Retinal pigment epithelial cell (primary cell): ENCODE data around the gene CUL7.

Experiments used
- DNase-seq: peaks from one replicate; pipeline ENCODE4 v3.0.0-alpha.2; 2010; ENCODE audit warnings: low read depth
- H3K4me3 ChIP-seq: 2 replicates; pipeline ENCODE4 v1.5.1; 2011; ENCODE audit warnings: mild to moderate bottlenecking, low read length, control low read depth, moderate library complexity
- TF ChIP-seq, protein P1 (sequence below): conservative IDR thresholded peaks from 2 replicates; pipeline ENCODE4 v1.5.1; 2011; ENCODE audit warnings: low read depth, low read length, control low read depth, inconsistent platforms

Gene CUL7

DNA sequence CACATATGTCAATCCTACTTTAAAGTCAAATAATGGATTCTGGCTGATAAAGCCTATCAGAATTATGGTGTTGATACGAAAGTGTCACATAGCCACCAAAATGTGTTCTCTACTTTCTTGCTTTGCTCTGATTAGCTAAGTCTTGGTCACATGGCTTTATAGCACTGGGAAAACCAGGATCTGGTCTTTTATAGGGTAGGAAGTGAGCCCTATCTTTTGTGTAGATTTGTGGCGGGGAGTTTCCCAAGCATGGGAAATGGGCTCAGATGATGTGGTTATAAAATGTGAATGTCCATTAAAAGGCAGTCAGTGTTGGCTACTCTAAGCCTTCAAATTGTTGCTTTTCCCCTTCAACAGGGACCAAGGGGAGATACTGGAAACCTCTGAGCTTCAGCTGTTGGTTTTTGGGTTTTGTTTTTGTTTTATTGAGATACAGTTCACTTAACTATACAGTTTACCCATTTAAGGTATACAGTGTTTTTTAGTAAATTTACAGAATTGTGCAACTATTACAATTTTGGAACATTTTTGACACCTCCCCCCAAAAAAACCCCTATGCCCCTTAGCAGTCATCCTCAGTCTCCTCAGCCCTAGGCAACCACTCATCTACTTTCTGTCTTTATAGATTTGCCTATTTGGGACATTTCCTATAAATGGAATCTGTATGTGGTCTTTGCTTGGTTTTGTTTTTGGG lies 20.0 kb downstream of the CUL7 start:
- no peak for DNase-seq
- no peak overlapping the region for H3K4me3 ChIP-seq
- TF ChIP-seq, protein P1, sequence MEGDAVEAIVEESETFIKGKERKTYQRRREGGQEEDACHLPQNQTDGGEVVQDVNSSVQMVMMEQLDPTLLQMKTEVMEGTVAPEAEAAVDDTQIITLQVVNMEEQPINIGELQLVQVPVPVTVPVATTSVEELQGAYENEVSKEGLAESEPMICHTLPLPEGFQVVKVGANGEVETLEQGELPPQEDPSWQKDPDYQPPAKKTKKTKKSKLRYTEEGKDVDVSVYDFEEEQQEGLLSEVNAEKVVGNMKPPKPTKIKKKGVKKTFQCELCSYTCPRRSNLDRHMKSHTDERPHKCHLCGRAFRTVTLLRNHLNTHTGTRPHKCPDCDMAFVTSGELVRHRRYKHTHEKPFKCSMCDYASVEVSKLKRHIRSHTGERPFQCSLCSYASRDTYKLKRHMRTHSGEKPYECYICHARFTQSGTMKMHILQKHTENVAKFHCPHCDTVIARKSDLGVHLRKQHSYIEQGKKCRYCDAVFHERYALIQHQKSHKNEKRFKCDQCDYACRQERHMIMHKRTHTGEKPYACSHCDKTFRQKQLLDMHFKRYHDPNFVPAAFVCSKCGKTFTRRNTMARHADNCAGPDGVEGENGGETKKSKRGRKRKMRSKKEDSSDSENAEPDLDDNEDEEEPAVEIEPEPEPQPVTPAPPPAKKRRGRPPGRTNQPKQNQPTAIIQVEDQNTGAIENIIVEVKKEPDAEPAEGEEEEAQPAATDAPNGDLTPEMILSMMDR = no peak

DNA sequence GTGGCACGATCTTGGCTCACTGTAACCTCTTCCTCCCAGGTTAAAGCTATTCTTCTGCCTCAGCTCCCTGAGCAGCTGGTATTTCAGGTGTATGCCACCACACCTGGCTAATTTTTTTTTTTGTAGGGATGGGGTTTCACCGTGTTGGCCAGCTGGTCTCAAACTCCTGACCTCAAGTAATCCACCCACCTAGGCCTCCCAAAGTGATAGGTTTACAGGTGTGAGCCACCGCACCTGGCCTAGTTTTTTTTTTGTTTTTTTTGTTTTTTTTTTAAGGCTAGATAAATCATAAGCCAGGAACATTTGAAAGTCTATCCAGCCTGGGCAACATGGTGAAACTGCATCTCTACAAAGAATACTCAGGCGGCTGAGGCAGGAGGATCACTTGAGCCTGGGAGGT lies 21.3 kb downstream of the CUL7 start:
- DNase-seq = no peak
- no peak overlapping the region for H3K4me3 ChIP-seq
- TF ChIP-seq, protein P1 = no peak

DNA sequence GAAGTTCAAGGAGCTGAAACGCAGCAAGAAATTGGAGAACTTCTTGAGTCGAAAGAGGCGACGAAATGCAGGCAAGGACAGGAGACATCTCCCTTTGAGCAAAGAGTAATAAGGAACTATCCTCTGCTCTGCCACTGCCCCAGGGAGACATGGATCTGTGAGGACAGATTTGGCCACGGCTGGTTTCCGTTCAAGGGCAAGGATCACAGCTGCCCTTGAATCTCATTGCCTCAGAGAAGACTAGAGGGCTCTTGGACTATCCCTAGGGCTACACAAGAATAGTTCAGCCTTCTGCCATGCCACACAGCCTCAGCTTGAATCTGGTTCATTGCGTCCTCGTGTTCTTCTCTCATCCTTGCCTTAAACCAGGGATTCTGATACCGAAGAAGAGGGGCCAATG lies 24.5 kb downstream of the CUL7 start:
- TF ChIP-seq, protein P1 = no peak
- no peak overlapping the region for H3K4me3 ChIP-seq
- no peak for DNase-seq

DNA sequence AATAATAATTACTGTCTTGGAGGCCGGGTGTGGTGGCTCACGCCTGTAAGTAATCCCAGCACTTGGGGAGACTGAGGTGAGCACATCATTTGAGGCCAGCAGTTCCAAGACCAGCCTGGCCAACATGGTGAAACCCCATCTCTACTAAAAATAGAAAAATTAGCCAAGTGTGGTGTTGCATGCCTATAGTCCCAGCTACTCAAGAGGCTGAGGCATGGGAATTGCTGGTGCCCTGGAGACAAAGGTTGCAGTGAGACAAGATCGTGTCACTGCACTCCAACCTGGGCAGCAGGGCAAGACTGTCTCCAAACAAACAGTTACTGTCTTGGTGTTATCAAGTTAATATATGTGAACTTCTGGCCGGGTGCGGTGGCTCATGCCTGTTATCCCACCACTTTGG lies 27.3 kb downstream of the CUL7 start:
- H3K4me3 ChIP-seq = no peak overlapping the region
- no peak for DNase-seq
- TF ChIP-seq, protein P1 = no peak

DNA sequence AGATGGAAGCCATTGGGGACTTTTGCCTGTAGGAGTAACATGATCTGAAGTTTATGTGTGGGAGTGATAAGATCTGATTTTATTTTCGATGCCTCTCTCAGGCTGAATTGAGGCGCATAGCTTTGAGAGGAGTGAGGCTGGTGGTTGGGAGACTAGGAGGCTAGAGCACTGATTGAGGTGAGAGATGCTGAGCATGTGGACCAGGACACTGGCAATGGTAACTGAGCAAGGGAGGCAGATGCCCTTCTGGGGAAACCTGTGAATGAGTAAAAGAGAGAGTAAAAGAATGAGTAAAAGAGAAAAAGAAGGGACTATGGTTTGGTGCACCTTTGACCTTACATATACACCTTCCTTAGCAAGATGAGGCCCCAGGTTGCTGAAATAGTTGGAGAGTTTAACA lies 29.2 kb downstream of the CUL7 start:
- no peak for DNase-seq
- TF ChIP-seq, protein P1 = no peak
- no peak overlapping the region for H3K4me3 ChIP-seq

DNA sequence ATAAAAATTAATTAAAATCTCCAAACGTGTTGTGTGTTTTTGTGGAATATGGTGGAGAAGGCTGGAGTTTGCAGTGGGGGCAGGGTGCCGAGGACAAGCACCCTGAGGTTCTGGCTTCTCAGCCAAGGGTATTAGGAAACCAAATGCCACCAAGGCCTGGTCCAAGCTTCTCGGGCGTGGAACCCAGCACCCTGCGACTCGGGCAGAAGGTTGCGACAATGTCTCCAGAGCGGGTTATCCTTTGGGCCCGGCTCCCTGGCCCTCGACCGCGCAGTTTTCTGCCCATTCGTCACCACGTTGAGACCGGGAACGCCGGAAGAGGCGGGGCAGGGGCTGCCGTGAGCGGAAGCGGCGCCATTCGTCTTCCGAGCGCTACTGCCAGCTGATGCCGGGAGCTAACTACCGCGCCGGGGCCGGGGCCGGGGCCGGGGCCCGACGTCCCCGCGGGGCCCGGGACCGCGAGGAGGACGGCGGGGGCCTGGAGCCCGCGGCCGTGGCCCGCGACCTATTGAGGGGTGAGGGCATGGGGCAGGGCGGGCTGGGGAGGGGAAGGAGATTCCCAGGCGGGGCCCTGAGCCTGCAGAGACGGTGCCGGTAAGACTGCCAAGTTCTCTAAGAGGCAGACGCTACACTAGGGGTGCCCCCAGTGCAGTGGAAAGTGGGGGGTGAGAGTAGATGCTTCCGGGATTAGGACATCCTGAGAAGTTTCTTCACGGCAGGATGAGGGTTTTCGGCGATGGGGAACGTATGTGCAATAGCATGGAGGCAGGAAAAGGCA lies 32.2 kb downstream of the CUL7 start, which contains the start of gene RRP36:
Gene RRP36 (plus strand): TSS at position 354 of the 778 bp plus-strand sequence. CDS start 32 bp downstream, at position 386.
- H3K4me3 ChIP-seq = peak within 1 kb of the TSS; percentile 75
- no peak for DNase-seq
- TF ChIP-seq, protein P1 = no peak

DNA sequence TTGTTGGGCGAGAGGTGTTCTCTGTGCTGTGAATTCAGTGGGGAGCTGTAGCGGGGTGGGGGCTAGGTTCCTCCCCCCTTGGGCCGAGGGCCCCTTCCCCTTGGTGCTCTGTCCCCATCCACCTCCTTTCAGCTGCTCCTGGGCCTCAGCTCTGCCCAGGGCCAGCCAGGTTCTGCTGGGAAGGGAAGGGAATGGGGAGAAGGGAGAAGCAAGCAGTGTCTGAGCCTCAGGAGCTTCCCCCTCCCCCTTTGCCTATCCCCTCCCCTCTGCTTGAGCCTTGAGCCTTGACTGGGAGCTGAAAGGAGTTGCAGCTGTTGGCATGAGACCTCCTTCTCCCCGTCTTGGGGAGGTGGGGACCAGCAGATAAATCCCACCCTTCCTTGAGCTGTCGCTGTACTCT lies 32.8 kb downstream of the CUL7 start:
- no peak for DNase-seq
- TF ChIP-seq, protein P1 = no peak
- H3K4me3 ChIP-seq = peak overlapping the region; percentile 75
